Limb (tissue), 2 donors: ENCODE results near the gene DISP2.

Experiments used
- DNase-seq, 2 donors: peaks; one replicate each; pipeline ENCODE4 v3.0.0-alpha.2; 2016; ENCODE audit errors: extremely low spot score in 2 of 2

Gene DISP2

GRCh38 chr15:40418126-40418525, 60.1 kb downstream of the DISP2 start:
- no peak for DNase-seq

GRCh38 chr15:40420071-40420713, 62.2 kb downstream of the DISP2 start:
- no peak for DNase-seq

GRCh38 chr15:40420793-40421192, 62.8 kb downstream of the DISP2 start:
- DNase-seq: no peak

- DNase-seq: peak; percentile 64 to 89
Measured at GRCh38 chr15:40421246-40422157, 63.5 kb downstream of the DISP2 start.

GRCh38 chr15:40424483-40425115, 66.6 kb downstream of the DISP2 start:
- DNase-seq: no peak

- DNase-seq: no peak
Measured at GRCh38 chr15:40425681-40426080, 67.7 kb downstream of the DISP2 start.

GRCh38 chr15:40427188-40427587, 69.2 kb downstream of the DISP2 start:
- no peak for DNase-seq

GRCh38 chr15:40428185-40428584, 70.2 kb downstream of the DISP2 start:
- DNase-seq: no peak
